ENCODE results near the gene CCDC85B. TPM values are rescaled to one million over a fixed set of nuclear protein-coding genes. Genes with fewer than 3 reads are reported as not detected.
"Not testable (repeated sequence)": the region's sequence is repeated elsewhere in the genome, so short reads cannot be mapped to it uniquely, and the experiment has no call there.

The CCDC85B gene
- total and polyA plus RNA-seq, 4 donors: 20.7 to 63.4 (median 53.9) TPM

GRCh38 chr11:65891219-65892136 lies 1.0 kb downstream of the CCDC85B start:
- peak overlapping the region; percentile 93 to 98 for H3K27ac ChIP-seq (ENCODE audit: low read depth in 1 of 2, low read length in 1 of 2)
- DNase-seq (peak in 2 of 3 donors; percentile 28 to 55), ATAC-seq (ENCODE audit: insufficient read depth, low FRiP score) (no peak)
- H3K9ac ChIP-seq (ENCODE audit: insufficient read depth in 1 of 2, low read length in 2 of 2): peak overlapping the region in 1 of 2 donors; percentile 17
- H3K9me3 ChIP-seq (ENCODE audit: control insufficient read depth in 4 of 4, insufficient read depth in 3 of 4, low read length in 3 of 4): no peaks in the 10 kb centered on the region
- peaks cover 5 to 54% (median 13%) of the 10 kb centered on the region in 5 donors for H3K4me1 ChIP-seq (ENCODE audit: control insufficient read depth in 5 of 5, insufficient read depth in 5 of 5, low read length in 5 of 5)
- peak overlapping the region; percentile 64 for H3K4me3 ChIP-seq
- peaks cover 0 to 6% (median 4%) of the 10 kb centered on the region in 3 donors for H3K27me3 ChIP-seq (ENCODE audit: control insufficient read depth in 3 of 3, insufficient read depth in 3 of 3, low read length in 2 of 3)
- WGBS, 2 donors: 2 to 6% methylated on average over 52 to 57 of the region's 57 CpGs
- peak; percentile 13 for TF ChIP-seq CTCF (IDR thresholded peaks at IDR 0.05; ENCODE audit: control extremely low read depth, extremely low read depth)
- peaks cover 0 to 4% (median 1%) of the 10 kb centered on the region in 4 donors for H3K36me3 ChIP-seq (ENCODE audit: control insufficient read depth in 4 of 4, insufficient read depth in 4 of 4, low read length in 4 of 4)

DNA sequence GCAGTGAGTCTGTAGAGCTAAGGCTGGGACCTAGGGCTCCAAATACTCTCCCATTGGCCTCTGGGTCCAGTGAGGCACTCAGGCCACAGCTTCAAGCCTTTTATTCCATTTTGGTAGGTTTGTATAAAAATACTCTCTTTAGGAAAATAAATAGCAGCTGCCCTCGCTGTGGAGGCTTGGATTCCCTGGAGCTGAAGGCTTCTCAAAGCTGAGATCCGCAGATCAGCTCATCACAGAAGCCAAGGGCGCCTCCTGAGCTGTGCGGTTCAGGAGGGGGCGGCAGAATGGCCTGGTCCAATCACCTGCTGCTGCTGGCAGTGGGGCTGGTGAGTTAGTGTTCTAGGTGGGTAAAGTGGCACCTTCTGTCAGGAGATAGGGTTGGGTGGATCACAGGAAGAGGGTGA lies 1.7 kb downstream of the CCDC85B start:
- not testable (repeated sequence) for DNase-seq; ATAC-seq (ENCODE audit: insufficient read depth, low FRiP score); H3K36me3 ChIP-seq (ENCODE audit: control insufficient read depth in 4 of 4, insufficient read depth in 4 of 4, low read length in 4 of 4); H3K9me3 ChIP-seq (ENCODE audit: control insufficient read depth in 4 of 4, insufficient read depth in 3 of 4, low read length in 3 of 4)
- H3K27me3 ChIP-seq (ENCODE audit: control insufficient read depth in 3 of 3, insufficient read depth in 3 of 3, low read length in 2 of 3): peaks cover 0 to 11% (median 6%) of the 10 kb centered on the region in 3 donors
- H3K9ac ChIP-seq (ENCODE audit: insufficient read depth in 1 of 2, low read length in 2 of 2): peak overlapping the region in 1 of 2 donors; percentile 17
- H3K27ac ChIP-seq (ENCODE audit: low read depth in 1 of 2, low read length in 1 of 2): peak overlapping the region; percentile 93 to 98
- H3K4me1 ChIP-seq (ENCODE audit: control insufficient read depth in 5 of 5, insufficient read depth in 5 of 5, low read length in 5 of 5): peaks cover 5 to 54% (median 11%) of the 10 kb centered on the region in 5 donors
- 53 to 62% methylated on average over 5 of the region's 5 CpGs for WGBS, 2 donors
- H3K4me3 ChIP-seq: peak overlapping the region; percentile 64

DNA sequence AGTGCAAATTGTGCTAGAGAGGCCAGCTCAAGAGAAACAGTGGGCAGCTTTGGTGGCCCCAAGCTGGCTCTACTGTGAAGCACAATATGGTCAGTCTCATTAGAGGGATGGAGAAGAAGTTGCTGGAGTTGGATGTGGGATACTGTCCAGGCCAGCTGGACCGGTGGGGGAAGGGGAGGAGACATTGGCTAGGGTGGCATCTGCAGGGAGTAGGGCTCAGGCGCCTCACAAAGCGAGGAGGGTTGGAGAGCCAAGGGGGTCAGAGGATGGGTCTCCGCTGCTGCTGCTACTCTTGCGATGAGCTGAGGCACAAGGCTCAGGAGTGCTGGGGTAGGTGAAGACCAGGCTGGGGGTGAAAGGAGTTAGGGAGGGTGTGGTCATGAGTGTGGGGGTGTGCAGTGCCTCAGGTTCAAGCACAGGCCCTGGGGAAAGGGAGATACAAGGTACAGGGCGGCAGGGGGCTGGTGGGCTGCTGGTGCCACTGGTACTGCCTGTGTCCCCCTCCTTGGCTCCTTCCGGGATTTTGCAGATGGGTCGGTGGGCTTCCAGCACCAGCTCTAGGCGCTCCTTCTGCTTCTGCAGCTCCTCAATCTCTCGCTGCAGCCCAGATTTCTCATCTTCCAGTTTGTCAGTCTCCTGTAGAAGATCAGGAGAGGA lies 2.3 kb downstream of the CCDC85B start:
- no peak overlapping the region for H3K4me3 ChIP-seq
- 69 to 79% methylated on average over 10 of the region's 10 CpGs for WGBS, 2 donors

More for the DNA sequence above, 2.3 kb downstream of the CCDC85B start:
- Histone ChIP-seq H3K4me1 (ENCODE audit: control insufficient read depth in 5 of 5, insufficient read depth in 5 of 5, low read length in 5 of 5) (peaks cover 5 to 49% (median 7%) of the 10 kb centered on the region in 5 donors), H3K36me3 (ENCODE audit: control insufficient read depth in 4 of 4, insufficient read depth in 4 of 4, low read length in 4 of 4) (no peaks in the 10 kb centered on the region), H3K9ac (ENCODE audit: insufficient read depth in 1 of 2, low read length in 2 of 2) (no peak overlapping the region), H3K27me3 (ENCODE audit: control insufficient read depth in 3 of 3, insufficient read depth in 3 of 3, low read length in 2 of 3) (peaks cover 0 to 15% (median 10%) of the 10 kb centered on the region in 3 donors), H3K27ac (ENCODE audit: low read depth in 1 of 2, low read length in 1 of 2) (peak overlapping the region; percentile 24 to 93), H3K9me3 (ENCODE audit: control insufficient read depth in 4 of 4, insufficient read depth in 3 of 4, low read length in 3 of 4) (no peaks in the 10 kb centered on the region)
- DNase-seq (no peak), ATAC-seq (ENCODE audit: insufficient read depth, low FRiP score) (no peak)
- TF ChIP-seq CTCF (IDR thresholded peaks at IDR 0.05; ENCODE audit: control extremely low read depth, extremely low read depth): no peak
